Caco-2 (cell line): ENCODE data around the gene LGALS7B. TPM values are rescaled to one million over a fixed set of nuclear protein-coding genes. Genes with fewer than 3 reads are reported as not detected.
"Not testable (repeated sequence)": the region's sequence is repeated elsewhere in the genome, so short reads cannot be mapped to it uniquely, and the experiment has no call there.

Experiments
- BruUV-seq: library from RNA; stranded (reverse); fragments of 400-500 nt; replicated peaks from 2 replicates; lab custom pipeline; 2021; lab: Mats Ljungman, UMichigan
- CTCF ChIA-PET: fragments of 300-600 bp; sonication (Branson Sonifier 250); formaldehyde crosslinking; loops from one replicate; lab custom pipeline; 2022; ENCODE audit warnings: antibody characterized with exemption; lab: Charles Lee
- POLR2A ChIA-PET: fragments of 300-600 bp; sonication (Branson Sonifier 250); formaldehyde crosslinking; loops from one replicate; lab custom pipeline; 2022; ENCODE audit warnings: antibody characterized with exemption; lab: Charles Lee
- DNase-seq, 2 experiments: peaks; one replicate each; pipeline versions ENCODE4 v3.0.0 to v3.0.0-alpha.2; 2020 to 2022
- H3K27me3 ChIP-seq: replicated peaks from 2 replicates; pipeline ENCODE4 v1.6.0; 2011; ENCODE audit warnings: low read length; ENCODE audit not compliant: control insufficient read depth, insufficient read depth
- H3K36me3 ChIP-seq: 2 replicates; pipeline ENCODE4 v1.5.1; 2011; ENCODE audit warnings: low read length; ENCODE audit not compliant: control insufficient read depth, insufficient read depth
- H3K4me1 ChIP-seq: fragments of 250-450 bp; sonication (Bioruptor Pico); 2 replicates; pipeline ENCODE4 v1.5.1; 2020; ENCODE audit warnings: mild to moderate bottlenecking
- H3K4me3 ChIP-seq: 2 replicates; pipeline ENCODE4 v1.5.1; 2011; ENCODE audit warnings: low read depth, mild to moderate bottlenecking, control low read depth, low read length
- H3K9me3 ChIP-seq: fragments of 250-450 bp; sonication (Bioruptor Pico); 2 replicates; pipeline ENCODE4 v1.5.1; 2020; ENCODE audit warnings: mild to moderate bottlenecking, moderate library complexity
- H3K27ac Mint-ChIP-seq: one replicate; pipeline ENCODE4 v1.8.0; 2022; ENCODE audit warnings: mixed read lengths; ENCODE audit not compliant: unreplicated experiment
- H3K27me3 Mint-ChIP-seq: one replicate; pipeline ENCODE4 v1.8.0; 2022; ENCODE audit warnings: mixed read lengths; ENCODE audit not compliant: insufficient read depth, unreplicated experiment
- H3K36me3 Mint-ChIP-seq: one replicate; pipeline ENCODE4 v1.8.0; 2022; ENCODE audit warnings: mild to moderate bottlenecking, mixed read lengths; ENCODE audit not compliant: insufficient read depth, unreplicated experiment
- H3K4me1 Mint-ChIP-seq: one replicate; pipeline ENCODE4 v1.8.0; 2022; ENCODE audit warnings: low read depth, mixed read lengths; ENCODE audit not compliant: unreplicated experiment
- H3K4me3 Mint-ChIP-seq: one replicate; pipeline ENCODE4 v1.8.0; 2022; ENCODE audit warnings: mild to moderate bottlenecking, moderate library complexity, mixed read lengths; ENCODE audit not compliant: unreplicated experiment
- H3K9me3 Mint-ChIP-seq: one replicate; pipeline ENCODE4 v1.8.0; 2022; ENCODE audit warnings: mixed read lengths; ENCODE audit not compliant: unreplicated experiment
- CTCF ChIP-seq, 2 experiments: fragments of 200-600 bp in 1 of 2; IDR thresholded peaks; 1 replicate in 1 of 2; 2 replicates in 1 of 2; pipeline versions ENCODE4 v1.5.1 to v1.8.0; 2011 to 2022; ENCODE audit warnings: antibody characterized with exemption in 1 of 2, control low read depth in 1 of 2, inconsistent platforms in 1 of 2, low read depth in 1 of 2, low read length in 1 of 2, mild to moderate bottlenecking in 1 of 2, moderate library complexity in 1 of 2; ENCODE audit not compliant: insufficient read depth in 1 of 2, severe bottlenecking in 1 of 2, unreplicated experiment in 1 of 2
- intact Hi-C: fragments of 100-400 bp; cut with micrococcal nuclease; formaldehyde crosslinking; loops from one replicate; pipeline ENCODE4 v1.10.0; 2022; ENCODE audit not compliant: unreplicated experiment
- total RNA-seq: library from RNA; stranded (reverse); gene quantifications from 2 replicates; pipeline ENCODE4 v1.2.3, GENCODE V29; 2022

LGALS7B gene
- total RNA-seq, 1 experiment from 2014 or later, result not detected

- Mint-ChIP-seq H3K4me1 (no peaks in the 10 kb centered on the region), H3K36me3 (no peaks in the 10 kb centered on the region), H3K9me3 (no peaks in the 10 kb centered on the region), H3K27ac (peak overlapping the region; percentile 76), H3K27me3 (no peaks in the 10 kb centered on the region), H3K4me3 (no peak overlapping the region)
- Histone ChIP-seq H3K4me3 (no peak overlapping the region), H3K9me3 (no peaks in the 10 kb centered on the region), H3K4me1 (peaks cover 14% of the 10 kb centered on the region), H3K36me3 (no peaks in the 10 kb centered on the region), H3K27me3 (no peaks in the 10 kb centered on the region)
- DNase-seq, result peak; percentile 63 to 82
- intact Hi-C loops, result no loop called here
- no TSS peak for BruUV-seq
- POLR2A ChIA-PET, result interaction anchor here (0.6 kb wide), 1 partner anchor 115 kb away, joined by 3 read pairs; the partner anchor contains the start of genes NFKBIB and SIRT2
- CTCF ChIA-PET, result interaction anchor here (0.7 kb wide), 1 partner anchor 28 kb away, joined by 5 read pairs; the partner anchor contains the start of gene LGALS4
- TF ChIP-seq CTCF (IDR thresholded peaks at IDR 0.05; ENCODE audit: insufficient read depth in 1 of 2, low read depth in 1 of 2, low read length in 1 of 2, severe bottlenecking in 1 of 2, unreplicated experiment in 1 of 2), result no peak
Observed at GRCh38 chr19:38784224-38784623, 4.8 kb upstream of the LGALS7B start.

GRCh38 chr19:38785187-38785699 is 3.8 kb upstream of the LGALS7B start:
- Histone ChIP-seq H3K4me1 (peaks cover 14% of the 10 kb centered on the region), H3K9me3 (no peaks in the 10 kb centered on the region), H3K4me3 (no peak overlapping the region), H3K36me3 (no peaks in the 10 kb centered on the region), H3K27me3 (no peaks in the 10 kb centered on the region)
- Mint-ChIP-seq H3K4me3 (no peak overlapping the region), H3K36me3 (no peaks in the 10 kb centered on the region), H3K27ac (peak overlapping the region; percentile 76), H3K27me3 (no peaks in the 10 kb centered on the region), H3K9me3 (no peaks in the 10 kb centered on the region), H3K4me1 (no peaks in the 10 kb centered on the region)
- DNase-seq, result no peak
- CTCF ChIA-PET, result interaction anchor here (0.6 kb wide), 1 partner anchor 397 kb away, joined by 8 read pairs; no protein-coding TSS in a partner anchor
- POLR2A ChIA-PET, result no interaction called here
- intact Hi-C loops, result no loop called here
- TF ChIP-seq CTCF (IDR thresholded peaks at IDR 0.05; ENCODE audit: insufficient read depth in 1 of 2, low read depth in 1 of 2, low read length in 1 of 2, severe bottlenecking in 1 of 2, unreplicated experiment in 1 of 2), result no peak
- BruUV-seq, result no TSS peak

- H3K27me3 ChIP-seq, DNase-seq, H3K4me3 Mint-ChIP-seq, intact Hi-C loops, H3K27me3 Mint-ChIP-seq, H3K4me1 Mint-ChIP-seq, H3K9me3 Mint-ChIP-seq, H3K36me3 ChIP-seq, H3K36me3 Mint-ChIP-seq, H3K4me3 ChIP-seq, BruUV-seq, H3K9me3 ChIP-seq, H3K27ac Mint-ChIP-seq: not testable (repeated sequence)
- ChIA-PET CTCF (interaction anchor here (0.6 kb wide), 1 partner anchor 398 kb away, joined by 8 read pairs; no protein-coding TSS in a partner anchor), POLR2A (interaction anchor here (0.5 kb wide), 1 partner anchor 33 kb away, joined by 7 read pairs; no protein-coding TSS in a partner anchor)
- peaks cover 14% of the 10 kb centered on the region for H3K4me1 ChIP-seq
Observed at GRCh38 chr19:38786061-38786460, 2.9 kb upstream of the LGALS7B start.
